Upper lobe of left lung (tissue), 4 donors: ENCODE measurements around the gene MGMT.

Experiments
- CTCF ChIP-seq, 6 experiments: fragments of 450-650 bp in 4 of 6; fragments of 200-600 bp in 2 of 6; sonication (generic) in 2 of 6; IDR thresholded peaks; one replicate each; pipeline ENCODE4 v1.5.1; 2016 to 2019; ENCODE audit warnings: antibody characterized with exemption in 6 of 6
- EP300 ChIP-seq, 4 donors: sonication (generic); formaldehyde crosslinking; IDR thresholded peaks; one replicate each; pipeline ENCODE4 v1.5.1; 2017; ENCODE audit warnings: antibody characterized with exemption in 4 of 4, control low read depth in 2 of 4
- POLR2A ChIP-seq, 4 donors: fragments of 450-650 bp; IDR thresholded peaks; one replicate each; pipeline ENCODE4 v1.5.1; 2016 to 2017; ENCODE audit warnings: antibody characterized with exemption in 4 of 4, mild to moderate bottlenecking in 2 of 4
- POLR2AphosphoS5 ChIP-seq, 2 donors: sonication (generic); formaldehyde crosslinking; IDR thresholded peaks; one replicate each; pipeline ENCODE4 v1.5.1; 2017; ENCODE audit warnings: antibody characterized with exemption in 2 of 2

GRCh38 chr10:129741978-129742741, 275.1 kb downstream of the MGMT start:
- TF ChIP-seq CTCF (IDR thresholded peaks at IDR 0.05) (no peak), POLR2A (IDR thresholded peaks at IDR 0.05) (no peak), POLR2AphosphoS5 (IDR thresholded peaks at IDR 0.05) (no peak), EP300 (IDR thresholded peaks at IDR 0.05) (no peak)
